Measurements from ENCODE around the gene RBM10. TPM values are rescaled to one million over a fixed set of nuclear protein-coding genes. Genes with fewer than 3 reads are reported as not detected.

The RBM10 gene
- total RNA-seq, 2 experiments from 2014 or later: 44.9 to 45.6 TPM

DNA sequence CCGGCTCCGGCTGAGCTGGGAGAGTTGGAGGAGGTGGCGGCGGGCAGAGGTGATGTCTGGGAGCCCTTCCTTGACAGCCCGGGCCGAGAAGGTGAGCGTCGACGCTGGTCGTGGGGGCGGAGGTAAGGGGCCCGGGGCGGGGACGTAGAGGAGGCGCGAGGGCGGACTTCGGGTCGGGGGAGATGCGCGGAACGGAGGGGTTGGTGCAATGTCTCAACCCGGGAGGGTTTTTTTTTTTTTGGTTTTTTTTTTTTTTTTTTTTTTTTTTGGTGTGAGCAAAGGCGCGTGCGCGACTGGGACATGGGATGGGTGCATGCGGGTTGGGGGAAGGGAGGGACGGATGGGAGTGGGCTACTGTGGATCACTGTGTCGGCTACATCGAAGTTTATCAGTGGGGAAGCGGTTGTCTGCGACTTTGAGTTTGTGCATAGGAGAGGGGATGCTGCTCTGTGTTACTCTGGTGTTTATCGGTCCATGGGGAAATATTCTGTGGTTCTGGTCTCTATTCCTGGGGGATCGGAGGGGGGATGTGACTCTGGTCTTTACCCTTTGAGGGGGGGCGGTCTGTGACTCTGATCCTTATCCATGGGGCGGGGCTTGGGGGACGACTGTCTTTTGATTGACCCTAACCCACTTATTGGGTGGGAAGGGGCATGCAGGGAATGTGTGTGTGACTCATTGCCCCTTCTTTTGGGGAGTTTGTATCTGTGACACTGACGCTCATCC lies 537 bp downstream of the RBM10 start:
- TF ChIP-seq, protein P1, sequence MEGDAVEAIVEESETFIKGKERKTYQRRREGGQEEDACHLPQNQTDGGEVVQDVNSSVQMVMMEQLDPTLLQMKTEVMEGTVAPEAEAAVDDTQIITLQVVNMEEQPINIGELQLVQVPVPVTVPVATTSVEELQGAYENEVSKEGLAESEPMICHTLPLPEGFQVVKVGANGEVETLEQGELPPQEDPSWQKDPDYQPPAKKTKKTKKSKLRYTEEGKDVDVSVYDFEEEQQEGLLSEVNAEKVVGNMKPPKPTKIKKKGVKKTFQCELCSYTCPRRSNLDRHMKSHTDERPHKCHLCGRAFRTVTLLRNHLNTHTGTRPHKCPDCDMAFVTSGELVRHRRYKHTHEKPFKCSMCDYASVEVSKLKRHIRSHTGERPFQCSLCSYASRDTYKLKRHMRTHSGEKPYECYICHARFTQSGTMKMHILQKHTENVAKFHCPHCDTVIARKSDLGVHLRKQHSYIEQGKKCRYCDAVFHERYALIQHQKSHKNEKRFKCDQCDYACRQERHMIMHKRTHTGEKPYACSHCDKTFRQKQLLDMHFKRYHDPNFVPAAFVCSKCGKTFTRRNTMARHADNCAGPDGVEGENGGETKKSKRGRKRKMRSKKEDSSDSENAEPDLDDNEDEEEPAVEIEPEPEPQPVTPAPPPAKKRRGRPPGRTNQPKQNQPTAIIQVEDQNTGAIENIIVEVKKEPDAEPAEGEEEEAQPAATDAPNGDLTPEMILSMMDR (conservative IDR thresholded peaks at IDR 0.05; ENCODE audit: low read length): no peak
- no peak for TF ChIP-seq EZH2phosphoT487 (IDR thresholded peaks at IDR 0.05; ENCODE audit: borderline replicate concordance, low read depth, low read length)
- ChIA-PET CTCF (ENCODE audit: unreplicated experiment) (no interaction called here), POLR2A (interaction anchor here (0.9 to 3.3 kb wide), 6 partner anchors 10 to 45 kb away, joined by 3 to 12 read pairs (median 6); no protein-coding TSS in a partner anchor)
- Histone ChIP-seq H3K27ac (ENCODE audit: low read depth, low read length, poor library complexity, severe bottlenecking) (peak overlapping the region; percentile 93), H3K4me3 (ENCODE audit: low read depth, low read length, poor library complexity, severe bottlenecking) (peak overlapping the region; percentile 95), H2AFZ (ENCODE audit: low read length) (0 out of 2 replicates have a peak overlapping the region, but pooled peaks have one; percentile 15), H3K4me1 (ENCODE audit: insufficient read depth, low read length, poor library complexity, severe bottlenecking) (peaks cover 20% of the 10 kb centered on the region), H3K9me2 (ENCODE audit: insufficient read depth, low read length) (no peaks in the 10 kb centered on the region), H3K9me3 (ENCODE audit: low read length) (no peaks in the 10 kb centered on the region), H3K36me3 (ENCODE audit: insufficient read depth, low read length) (peaks cover 42% of the 10 kb centered on the region), H4K20me1 (ENCODE audit: insufficient read depth, low read length) (0 out of 2 replicates have a peak, but pooled peaks cover 10% of the 10 kb centered on the region), H3K4me2 (ENCODE audit: low read length) (peak overlapping the region; percentile 86), H3K79me2 (ENCODE audit: insufficient read depth, low read depth, low read length) (peaks cover 65% of the 10 kb centered on the region)
- intact Hi-C loops (cut with micrococcal nuclease; ENCODE audit: unreplicated experiment): loop anchor here (1.0 to 2.0 kb wide), 2 partner anchors 48 to 87 kb away; partner anchors contain the start of genes UBA1 and USP11
- peak; percentile 61 for DNase-seq (ENCODE audit: low spot score)
- no TSS peak for BruUV-seq (replicated peaks)

DNA sequence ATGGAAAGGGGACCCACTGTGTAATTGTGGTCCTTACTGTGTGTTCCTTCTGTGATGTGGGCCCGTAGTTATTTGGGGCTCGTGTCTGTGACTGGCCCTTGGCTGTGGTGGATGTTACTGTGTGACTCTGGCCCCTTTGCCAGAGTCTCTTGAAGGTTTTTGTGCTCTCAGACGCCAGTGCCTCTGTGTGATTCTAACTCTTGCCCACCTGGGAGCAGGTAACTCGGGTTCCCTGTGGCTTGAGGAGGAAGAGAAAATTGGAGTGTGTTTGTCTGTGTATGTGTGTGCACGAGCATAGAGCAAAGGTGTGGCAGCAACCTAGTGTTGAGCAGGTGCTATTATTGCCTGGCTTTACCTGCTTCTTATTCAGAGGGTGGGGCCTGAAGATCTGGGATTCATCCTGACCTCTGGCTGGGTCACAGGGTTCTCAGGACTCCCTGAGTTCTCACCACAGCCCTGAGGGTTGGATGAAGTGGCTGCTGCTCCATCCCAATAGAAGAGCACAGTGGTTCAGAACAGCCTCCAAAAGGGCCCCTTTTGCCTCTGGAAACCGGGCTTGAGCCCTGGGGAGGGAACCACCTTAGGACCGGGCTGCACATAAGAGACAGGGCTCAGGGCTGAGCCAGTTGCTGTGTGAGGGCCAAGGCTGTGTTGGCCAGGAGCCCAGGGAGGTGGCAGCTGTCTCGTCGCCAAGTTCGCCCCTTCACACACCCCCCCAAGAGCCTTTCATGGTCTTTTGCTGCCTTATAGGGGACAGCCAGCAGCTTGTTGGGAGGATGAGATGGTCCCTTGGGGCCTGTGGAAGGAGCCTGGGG lies 1.3 kb downstream of the RBM10 start:
- TF ChIP-seq EZH2phosphoT487 (IDR thresholded peaks at IDR 0.05; ENCODE audit: borderline replicate concordance, low read depth, low read length): no peak
- TF ChIP-seq, protein P1 (conservative IDR thresholded peaks at IDR 0.05; ENCODE audit: low read length): no peak
- H3K9me3 ChIP-seq (ENCODE audit: low read length): no peaks in the 10 kb centered on the region
- CTCF ChIA-PET (ENCODE audit: unreplicated experiment): no interaction called here
- BruUV-seq (replicated peaks): no TSS peak
- POLR2A ChIA-PET: interaction anchor here (1.0 kb wide), 1 partner anchor 17 kb away, joined by 3 read pairs; no protein-coding TSS in a partner anchor
- H3K36me3 ChIP-seq (ENCODE audit: insufficient read depth, low read length): peaks cover 43% of the 10 kb centered on the region
- DNase-seq (ENCODE audit: low spot score): no peak
- peak overlapping the region; percentile 95 for H3K4me3 ChIP-seq (ENCODE audit: low read depth, low read length, poor library complexity, severe bottlenecking)
- peak overlapping the region; percentile 93 for H3K27ac ChIP-seq (ENCODE audit: low read depth, low read length, poor library complexity, severe bottlenecking)
- H3K4me1 ChIP-seq (ENCODE audit: insufficient read depth, low read length, poor library complexity, severe bottlenecking): peaks cover 20% of the 10 kb centered on the region
- H4K20me1 ChIP-seq (ENCODE audit: insufficient read depth, low read length): 0 out of 2 replicates have a peak, but pooled peaks cover 10% of the 10 kb centered on the region
- H3K9me2 ChIP-seq (ENCODE audit: insufficient read depth, low read length): no peaks in the 10 kb centered on the region
- peak overlapping the region; percentile 86 for H3K4me2 ChIP-seq (ENCODE audit: low read length)
- intact Hi-C loops (cut with micrococcal nuclease; ENCODE audit: unreplicated experiment): no loop called here
- H2AFZ ChIP-seq (ENCODE audit: low read length): no peak overlapping the region
- peaks cover 73% of the 10 kb centered on the region for H3K79me2 ChIP-seq (ENCODE audit: insufficient read depth, low read depth, low read length)
